ENCODE results near the gene ATXN1.

DNA sequence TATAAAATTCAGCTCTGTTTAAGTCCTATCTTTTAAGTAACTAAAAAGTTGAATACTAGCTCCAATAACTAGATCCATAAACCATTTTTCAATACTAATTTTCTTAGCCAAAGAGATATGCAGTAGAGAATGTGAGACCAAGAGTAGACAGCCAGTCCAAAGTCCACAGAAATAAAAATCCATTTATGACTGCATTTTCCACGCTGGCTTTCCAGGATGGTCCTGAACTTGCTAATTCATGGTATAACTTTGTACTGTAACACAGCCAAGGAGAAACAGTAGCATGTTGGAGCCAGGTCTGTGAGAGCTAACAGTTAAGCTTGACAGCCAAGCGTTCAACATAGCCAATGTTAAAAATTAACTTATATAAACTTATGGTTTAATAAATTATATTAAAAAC lies 366.6 kb downstream of the ATXN1 start:
- TF ChIP-seq ZNF8 (CRISPR knock-in tag; IDR thresholded peaks at IDR 0.05) (no peak), OSR1 (CRISPR knock-in tag; IDR thresholded peaks at IDR 0.05) (no peak)
